Liver (tissue), 9 donors: ENCODE measurements around the gene HLA-A. TPM values are rescaled to one million over a fixed set of nuclear protein-coding genes. Genes with fewer than 3 reads are reported as not detected.

Source experiments
- DNase-seq: peaks from one replicate; pipeline ENCODE4 v3.0.0-alpha.2; 2017; ENCODE audit warnings: low spot score
- H3K27ac ChIP-seq, 2 donors: one replicate each; pipeline ENCODE4 v1.7.0; 2013; ENCODE audit warnings: inconsistent platforms in 2 of 2, low read length in 2 of 2, control low read depth in 1 of 2, low read depth in 1 of 2, mild to moderate bottlenecking in 1 of 2
- H3K27me3 ChIP-seq, 4 donors: one replicate each; pipeline versions ENCODE4 v1.6.1 to v1.7.0; 2013; ENCODE audit warnings: low read length in 3 of 4, inconsistent platforms in 1 of 4, mild to moderate bottlenecking in 1 of 4, moderate library complexity in 1 of 4; ENCODE audit not compliant: control insufficient read depth in 4 of 4, insufficient read depth in 4 of 4
- H3K36me3 ChIP-seq, 4 donors: one replicate each; pipeline versions ENCODE4 v1.6.1 to v1.7.0; 2013; ENCODE audit warnings: low read length in 3 of 4, mild to moderate bottlenecking in 3 of 4, low read depth in 1 of 4, moderate library complexity in 1 of 4; ENCODE audit not compliant: control insufficient read depth in 4 of 4, insufficient read depth in 3 of 4
- H3K4me1 ChIP-seq, 4 donors: one replicate each; pipeline versions ENCODE4 v1.6.1 to v1.7.0; 2013; ENCODE audit warnings: low read length in 3 of 4, mild to moderate bottlenecking in 3 of 4, moderate library complexity in 1 of 4; ENCODE audit not compliant: control insufficient read depth in 4 of 4, insufficient read depth in 4 of 4
- H3K4me3 ChIP-seq, 3 donors: one replicate each; pipeline versions ENCODE4 v1.6.1 to v1.7.0; 2013; ENCODE audit warnings: low read length in 3 of 3, control low read depth in 1 of 3, low read depth in 1 of 3, mild to moderate bottlenecking in 1 of 3
- H3K9ac ChIP-seq, 2 donors: one replicate each; pipeline ENCODE4 v1.7.0; 2013; ENCODE audit warnings: low read length in 2 of 2, mild to moderate bottlenecking in 2 of 2, moderate library complexity in 2 of 2, control low read depth in 1 of 2, low read depth in 1 of 2
- H3K9me3 ChIP-seq, 4 donors: one replicate each; pipeline versions ENCODE4 v1.6.1 to v1.7.0; 2013; ENCODE audit warnings: low read length in 3 of 4; ENCODE audit not compliant: control insufficient read depth in 4 of 4
- CTCF ChIP-seq: fragments of 150-350 bp; IDR thresholded peaks from 2 replicates; pipeline ENCODE4 v1.5.1; 2017; ENCODE audit warnings: improper control_type of control experiment, low read depth, low read length; ENCODE audit not compliant: missing input control
- EGR1 ChIP-seq, 2 donors: IDR thresholded peaks; 2 replicates each; pipeline ENCODE4 v1.6.1; 2016 to 2018; ENCODE audit warnings: antibody characterized with exemption in 2 of 2, low read depth in 2 of 2
- FOXA1 ChIP-seq: IDR thresholded peaks from 2 replicates; pipeline ENCODE4 v1.6.1; 2016; ENCODE audit warnings: antibody characterized with exemption
- GABPA ChIP-seq, 2 donors: IDR thresholded peaks in 1 of 2; conservative IDR thresholded peaks in 1 of 2; 2 replicates each; pipeline ENCODE4 v1.6.1; 2016; ENCODE audit warnings: antibody characterized with exemption in 2 of 2, mild to moderate bottlenecking in 1 of 2, moderate library complexity in 1 of 2
- HNF4A ChIP-seq, 2 donors: conservative IDR thresholded peaks; 2 replicates each; pipeline ENCODE4 v1.6.1; 2016; ENCODE audit warnings: antibody characterized with exemption in 2 of 2, mild to moderate bottlenecking in 2 of 2
- JUND ChIP-seq, 2 donors: IDR thresholded peaks; 2 replicates each; pipeline ENCODE4 v1.6.1; 2016; ENCODE audit warnings: antibody characterized with exemption in 2 of 2
- MAX ChIP-seq: IDR thresholded peaks from 2 replicates; pipeline ENCODE4 v1.6.1; 2016; ENCODE audit warnings: antibody characterized with exemption
- NR2F2 ChIP-seq: IDR thresholded peaks from 2 replicates; pipeline ENCODE4 v1.6.1; 2016; ENCODE audit warnings: antibody characterized with exemption
- RAD21 ChIP-seq, 2 donors: IDR thresholded peaks; 2 replicates each; pipeline ENCODE4 v1.6.1; 2016; ENCODE audit warnings: antibody characterized with exemption in 2 of 2, mild to moderate bottlenecking in 2 of 2
- SP1 ChIP-seq: IDR thresholded peaks from 2 replicates; pipeline ENCODE4 v1.6.1; 2018; ENCODE audit warnings: antibody characterized with exemption, mild to moderate bottlenecking
- TAF1 ChIP-seq: conservative IDR thresholded peaks from 2 replicates; pipeline ENCODE4 v1.6.1; 2016; ENCODE audit warnings: antibody characterized with exemption, mild to moderate bottlenecking
- ZBTB33 ChIP-seq: IDR thresholded peaks from 2 replicates; pipeline ENCODE4 v1.6.1; 2016; ENCODE audit warnings: antibody characterized with exemption
- WGBS: extraction: QIAGEN DNeasy Blood & Tissue Kit; methylation state at CpG from one replicate; pipeline ENCODE4 v1.1.7; 2013; 5-methylcytosine and 5-hydroxymethylcytosine counted together
- polyA plus RNA-seq, 2 donors: library from polyadenylated mRNA; stranded (reverse) in 1 of 2; unstranded in 1 of 2; fragments of 200-250 nt in 1 of 2; fragments of >200 nt in 1 of 2; fragmentation: Nextera tagmentation in 1 of 2; extraction: Ambion mirVana in 1 of 2; gene quantifications; one replicate each; pipeline versions ENCODE4 v1.2.1 to v1.2.3, GENCODE V29; 2013 to 2015
- total RNA-seq, 2 donors: library from RNA; depleted of rRNA; stranded (reverse); fragments of >200 nt; gene quantifications; one replicate each; pipeline ENCODE4 v1.2.3, GENCODE V29; 2014
- donor health status: healthy.
- donor health status: healthy.
- donor health status: healthy.
- donor health status: healthy.
- donor health status: healthy.

Gene HLA-A
- total and polyA plus RNA-seq, 4 donors: 145 to 321 (median 223) TPM

GRCh38 chr6:29990931-29991330 lies 48.6 kb downstream of the HLA-A start:
- no peak overlapping the region for H3K9ac ChIP-seq
- H3K36me3 ChIP-seq: no peaks in the 10 kb centered on the region
- DNase-seq: no peak
- no peaks in the 10 kb centered on the region for H3K27me3 ChIP-seq
- TF ChIP-seq JUND (IDR thresholded peaks at IDR 0.05) (no peak), FOXA1 (no peak), RAD21 (IDR thresholded peaks at IDR 0.05) (no peak), GABPA (IDR thresholded peaks at IDR 0.05 in 1 of 2, conservative IDR thresholded peaks at IDR 0.05 in 1 of 2) (no peak)
- H3K27ac ChIP-seq: no peak overlapping the region
- no peak overlapping the region for H3K4me3 ChIP-seq
- H3K4me1 ChIP-seq: no peaks in the 10 kb centered on the region
- no peaks in the 10 kb centered on the region for H3K9me3 ChIP-seq

GRCh38 chr6:29992807-29993206 lies 50.5 kb downstream of the HLA-A start:
- WGBS: 80% methylated on average over 2 of the region's 2 CpGs
- H3K4me1 ChIP-seq: no peaks in the 10 kb centered on the region

More at GRCh38 chr6:29992807-29993206, 50.5 kb downstream of the HLA-A start:
- H3K9me3 ChIP-seq: no peaks in the 10 kb centered on the region
- TF ChIP-seq CTCF (no peak), EGR1 (IDR thresholded peaks at IDR 0.05; ENCODE audit: low read depth in 2 of 2) (no peak), SP1 (no peak), NR2F2 (no peak), ZBTB33 (no peak), MAX (no peak), RAD21 (IDR thresholded peaks at IDR 0.05) (no peak), HNF4A (conservative IDR thresholded peaks at IDR 0.05) (no peak), TAF1 (no peak), GABPA (IDR thresholded peaks at IDR 0.05 in 1 of 2, conservative IDR thresholded peaks at IDR 0.05 in 1 of 2) (no peak), JUND (IDR thresholded peaks at IDR 0.05) (no peak)
- no peak overlapping the region for H3K4me3 ChIP-seq
- H3K27me3 ChIP-seq: no peaks in the 10 kb centered on the region
- no peak for DNase-seq
- H3K27ac ChIP-seq: no peak overlapping the region
- H3K36me3 ChIP-seq: no peaks in the 10 kb centered on the region
- no peak overlapping the region for H3K9ac ChIP-seq
